Calu3 (cell line): ENCODE results near the gene DOCK3. TPM values are rescaled to one million over a fixed set of nuclear protein-coding genes. Genes with fewer than 3 reads are reported as not detected.
"Not testable (repeated sequence)": the region's sequence is repeated elsewhere in the genome, so short reads cannot be mapped to it uniquely, and the experiment has no call there.

Experiments
- BruUV-seq: library from RNA; stranded (reverse); fragments of 400-500 nt; replicated peaks from 2 replicates; lab custom pipeline; 2021; lab: Mats Ljungman, UMichigan
- CTCF ChIA-PET: fragments of 300-600 bp; sonication (Branson Sonifier 250); formaldehyde crosslinking; loops from one replicate; lab custom pipeline; 2022; ENCODE audit warnings: antibody characterized with exemption; lab: Charles Lee
- DNase-seq: peaks from one replicate; pipeline ENCODE4 v3.0.0; 2022
- H3K27ac Mint-ChIP-seq: one replicate; pipeline ENCODE4 v1.8.0; 2022; ENCODE audit warnings: mixed read lengths; ENCODE audit not compliant: unreplicated experiment
- H3K27me3 Mint-ChIP-seq: one replicate; pipeline ENCODE4 v1.8.0; 2022; ENCODE audit warnings: mixed read lengths; ENCODE audit not compliant: unreplicated experiment
- H3K36me3 Mint-ChIP-seq: one replicate; pipeline ENCODE4 v1.8.0; 2022; ENCODE audit warnings: mild to moderate bottlenecking, moderate library complexity, mixed read lengths; ENCODE audit not compliant: insufficient read depth, unreplicated experiment
- H3K4me1 Mint-ChIP-seq: one replicate; pipeline ENCODE4 v1.8.0; 2022; ENCODE audit warnings: mild to moderate bottlenecking, low read depth, mixed read lengths; ENCODE audit not compliant: unreplicated experiment
- H3K4me3 Mint-ChIP-seq: one replicate; pipeline ENCODE4 v1.8.0; 2022; ENCODE audit warnings: mild to moderate bottlenecking, low read depth, moderate library complexity, mixed read lengths; ENCODE audit not compliant: unreplicated experiment
- H3K9me3 Mint-ChIP-seq: one replicate; pipeline ENCODE4 v1.8.0; 2022; ENCODE audit warnings: low read depth, mixed read lengths; ENCODE audit not compliant: unreplicated experiment
- intact Hi-C: fragments of 100-400 bp; cut with micrococcal nuclease; formaldehyde crosslinking; loops from one replicate; pipeline ENCODE4 v1.10.0; 2022; ENCODE audit not compliant: unreplicated experiment
- total RNA-seq: library from RNA; stranded (reverse); gene quantifications from 2 replicates; pipeline ENCODE4 v1.2.3, GENCODE V29; 2022
- TF ChIP-seq, protein P1 (sequence below): fragments of 200-600 bp; IDR thresholded peaks from one replicate; pipeline ENCODE4 v1.8.0; 2022; ENCODE audit warnings: antibody characterized with exemption; ENCODE audit not compliant: unreplicated experiment

DOCK3 gene
- total RNA-seq, 1 experiment from 2014 or later = 0.19 TPM

DNA sequence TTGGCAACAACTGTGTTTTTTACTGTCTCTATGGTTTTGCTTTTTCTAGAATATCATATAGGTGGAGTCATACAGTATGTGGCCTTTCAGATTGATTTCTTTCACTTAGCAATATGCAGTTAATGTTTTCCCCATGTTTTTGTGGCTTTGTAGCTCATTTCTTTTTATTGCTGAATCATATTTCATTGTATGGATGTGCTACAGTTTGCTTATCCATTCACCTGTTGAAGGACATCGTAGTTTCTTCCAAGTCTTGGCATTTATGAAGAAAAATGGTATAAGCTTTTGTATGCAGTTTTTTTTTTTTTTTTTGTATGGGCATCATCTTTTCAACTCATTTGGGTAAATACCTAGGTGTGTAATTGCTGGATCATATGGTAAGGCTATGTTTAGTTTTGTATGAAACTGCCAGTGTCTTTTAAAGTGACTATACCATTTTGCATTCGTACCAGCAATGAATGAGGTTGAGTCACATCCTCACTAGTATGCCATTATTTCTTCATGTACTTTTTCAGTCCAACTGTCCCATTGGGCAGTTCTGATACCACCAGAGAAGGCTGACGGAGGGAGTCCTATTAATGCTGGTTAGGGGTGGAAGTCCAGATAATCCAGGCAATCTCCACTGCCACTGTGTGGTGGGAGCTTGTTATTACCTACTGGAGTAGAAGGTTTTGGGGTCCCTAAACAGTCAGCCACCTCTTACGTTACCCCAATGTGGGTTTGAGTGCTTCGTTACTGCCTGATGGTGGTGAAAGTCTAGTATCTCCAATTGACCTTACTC, 210.5 kb downstream of the DOCK3 start:
- CTCF ChIA-PET = interaction anchor here (0.7 to 1.3 kb wide), 3 partner anchors 67 to 269 kb away, joined by 3 to 5 read pairs (median 3); no protein-coding TSS in a partner anchor
- TF ChIP-seq, protein P1, sequence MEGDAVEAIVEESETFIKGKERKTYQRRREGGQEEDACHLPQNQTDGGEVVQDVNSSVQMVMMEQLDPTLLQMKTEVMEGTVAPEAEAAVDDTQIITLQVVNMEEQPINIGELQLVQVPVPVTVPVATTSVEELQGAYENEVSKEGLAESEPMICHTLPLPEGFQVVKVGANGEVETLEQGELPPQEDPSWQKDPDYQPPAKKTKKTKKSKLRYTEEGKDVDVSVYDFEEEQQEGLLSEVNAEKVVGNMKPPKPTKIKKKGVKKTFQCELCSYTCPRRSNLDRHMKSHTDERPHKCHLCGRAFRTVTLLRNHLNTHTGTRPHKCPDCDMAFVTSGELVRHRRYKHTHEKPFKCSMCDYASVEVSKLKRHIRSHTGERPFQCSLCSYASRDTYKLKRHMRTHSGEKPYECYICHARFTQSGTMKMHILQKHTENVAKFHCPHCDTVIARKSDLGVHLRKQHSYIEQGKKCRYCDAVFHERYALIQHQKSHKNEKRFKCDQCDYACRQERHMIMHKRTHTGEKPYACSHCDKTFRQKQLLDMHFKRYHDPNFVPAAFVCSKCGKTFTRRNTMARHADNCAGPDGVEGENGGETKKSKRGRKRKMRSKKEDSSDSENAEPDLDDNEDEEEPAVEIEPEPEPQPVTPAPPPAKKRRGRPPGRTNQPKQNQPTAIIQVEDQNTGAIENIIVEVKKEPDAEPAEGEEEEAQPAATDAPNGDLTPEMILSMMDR = no peak
- Mint-ChIP-seq H3K27ac (no peak overlapping the region), H3K27me3 (peaks cover 29% of the 10 kb centered on the region), H3K36me3 (no peaks in the 10 kb centered on the region), H3K4me3 (no peak overlapping the region), H3K4me1 (no peaks in the 10 kb centered on the region), H3K9me3 (no peaks in the 10 kb centered on the region)
- no TSS peak for BruUV-seq
- peak; percentile 2 for DNase-seq
- intact Hi-C loops = loop anchor here (2.0 to 10.0 kb wide), 2 partner anchors 210 to 268 kb away; partner anchors contain the start of genes DOCK3 and MAPKAPK3

DNA sequence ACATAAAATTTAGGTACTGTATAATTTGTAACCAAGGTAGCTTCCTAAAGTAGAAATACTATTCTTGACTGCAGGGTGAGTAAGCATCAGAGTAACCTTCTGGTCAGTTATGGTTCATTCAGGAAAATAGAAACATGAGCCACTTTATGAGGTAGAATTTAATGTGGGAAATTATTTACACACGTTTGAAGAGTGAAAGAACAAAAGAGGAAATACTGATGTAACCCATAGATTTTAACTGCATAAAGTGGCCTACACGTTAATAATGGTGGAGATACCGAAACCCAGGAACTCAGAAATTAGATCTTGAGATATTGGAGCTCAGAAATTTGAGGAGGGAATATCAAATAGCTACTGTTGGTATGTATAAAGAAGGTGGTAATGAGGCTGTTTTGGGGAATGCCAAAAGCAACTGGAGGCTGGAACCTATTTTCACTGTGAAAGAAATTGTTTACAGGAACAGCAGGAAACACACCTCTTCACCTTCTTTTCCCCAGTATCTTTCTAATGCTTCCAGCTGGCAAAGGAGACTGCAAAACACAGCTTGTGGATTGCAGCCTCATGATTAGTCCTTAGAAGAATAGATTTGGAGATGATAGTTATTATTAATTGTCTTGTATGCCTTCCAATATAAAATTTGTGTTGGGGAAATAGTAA, 216.1 kb downstream of the DOCK3 start:
- no peak for DNase-seq
- Mint-ChIP-seq H3K36me3 (no peaks in the 10 kb centered on the region), H3K9me3 (no peaks in the 10 kb centered on the region), H3K4me3 (no peak overlapping the region), H3K27ac (no peak overlapping the region), H3K4me1 (no peaks in the 10 kb centered on the region), H3K27me3 (peaks cover 49% of the 10 kb centered on the region)
- TF ChIP-seq, protein P1 = no peak
- CTCF ChIA-PET = no interaction called here
- intact Hi-C loops = no loop called here
- BruUV-seq = no TSS peak

DNA sequence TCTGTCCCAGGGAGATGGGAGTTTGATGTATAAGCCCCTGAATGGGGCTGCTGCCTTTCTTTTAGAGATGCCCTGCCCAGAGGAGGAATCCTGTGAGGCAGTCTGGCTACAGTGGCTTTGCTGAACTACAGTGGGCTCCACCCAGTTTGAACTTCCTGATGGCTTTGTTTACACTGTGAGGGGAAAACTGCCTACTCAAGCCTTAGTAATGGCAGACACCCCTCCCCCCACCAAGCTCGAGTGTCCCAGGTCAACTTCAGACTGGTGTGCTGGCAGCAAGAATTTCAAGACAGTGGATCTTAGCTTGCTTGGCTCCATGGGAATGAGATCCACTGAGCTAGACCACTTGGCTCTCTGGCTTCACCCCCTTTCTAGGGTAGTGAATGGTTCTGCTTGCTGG, 226.4 kb downstream of the DOCK3 start:
- intact Hi-C loops = not testable (repeated sequence)

DNA sequence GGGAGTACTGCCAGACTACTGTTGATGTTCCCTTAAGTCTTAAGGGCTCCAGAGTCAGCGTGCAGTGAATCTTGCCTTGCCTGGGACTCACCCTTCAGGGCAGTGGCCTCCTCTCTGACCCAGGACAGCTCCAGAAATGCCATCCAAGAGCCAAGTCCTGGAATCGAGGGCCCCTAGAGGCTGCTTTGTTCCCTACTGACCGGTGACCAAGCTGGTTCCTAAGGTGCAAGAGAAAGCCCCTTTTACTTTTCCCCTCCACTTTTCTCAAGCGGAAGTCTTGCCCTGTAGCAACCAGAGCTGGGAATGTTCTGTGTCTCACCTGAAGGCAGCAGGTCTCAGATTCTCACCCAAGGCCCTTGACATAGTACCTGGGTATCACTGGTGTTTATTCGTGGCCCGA, 238.0 kb downstream of the DOCK3 start:
- DNase-seq = no peak
- Mint-ChIP-seq H3K27ac (no peak overlapping the region), H3K36me3 (no peaks in the 10 kb centered on the region), H3K9me3 (no peaks in the 10 kb centered on the region), H3K27me3 (peaks cover 43% of the 10 kb centered on the region), H3K4me1 (no peaks in the 10 kb centered on the region), H3K4me3 (no peak overlapping the region)
- intact Hi-C loops = no loop called here
- CTCF ChIA-PET = interaction anchor here (0.6 kb wide), 1 partner anchor 249 kb away, joined by 5 read pairs; no protein-coding TSS in a partner anchor
- no TSS peak for BruUV-seq
- TF ChIP-seq, protein P1 = no peak

More for the DNA sequence above, 226.4 kb downstream of the DOCK3 start:
- H3K9me3 Mint-ChIP-seq, H3K27ac Mint-ChIP-seq, H3K36me3 Mint-ChIP-seq, CTCF ChIA-PET, H3K4me3 Mint-ChIP-seq, H3K4me1 Mint-ChIP-seq, BruUV-seq: not testable (repeated sequence)
- peak; percentile 33 for DNase-seq
- peaks cover 22% of the 10 kb centered on the region for H3K27me3 Mint-ChIP-seq
